Dedifferentiated amniotic fluid mesenchymal stem cell (primary cell): Measurements from ENCODE around the gene SLC7A6.

Experiments
- DNase-seq: peaks from one replicate; pipeline ENCODE4 v3.0.0-alpha.2; 2016; ENCODE audit errors: extremely low spot score

The SLC7A6 gene

GRCh38 chr16:68346892-68347480 lies 82.7 kb downstream of the SLC7A6 start:
- DNase-seq: no peak

DNA sequence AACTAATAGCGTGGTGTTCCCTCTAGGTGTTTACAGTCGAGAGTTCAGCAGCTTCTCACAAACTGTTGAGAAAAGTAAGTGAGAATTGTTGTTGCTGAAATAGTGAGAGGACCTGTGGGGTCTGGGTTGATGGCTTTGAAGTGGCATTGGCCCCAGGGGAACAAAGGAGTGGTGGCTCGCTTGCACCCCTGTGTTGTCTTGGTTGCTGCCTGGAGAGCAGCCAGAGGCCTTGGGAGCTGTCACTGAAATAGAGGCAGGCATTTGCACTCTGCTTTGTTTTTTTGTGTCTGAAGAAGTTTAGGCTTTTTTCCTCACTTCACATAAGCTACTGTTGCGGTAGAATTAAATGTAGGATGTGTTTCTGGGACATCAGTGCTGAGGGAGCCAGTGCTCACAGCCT lies 83.3 kb downstream of the SLC7A6 start:
- no peak for DNase-seq

DNA sequence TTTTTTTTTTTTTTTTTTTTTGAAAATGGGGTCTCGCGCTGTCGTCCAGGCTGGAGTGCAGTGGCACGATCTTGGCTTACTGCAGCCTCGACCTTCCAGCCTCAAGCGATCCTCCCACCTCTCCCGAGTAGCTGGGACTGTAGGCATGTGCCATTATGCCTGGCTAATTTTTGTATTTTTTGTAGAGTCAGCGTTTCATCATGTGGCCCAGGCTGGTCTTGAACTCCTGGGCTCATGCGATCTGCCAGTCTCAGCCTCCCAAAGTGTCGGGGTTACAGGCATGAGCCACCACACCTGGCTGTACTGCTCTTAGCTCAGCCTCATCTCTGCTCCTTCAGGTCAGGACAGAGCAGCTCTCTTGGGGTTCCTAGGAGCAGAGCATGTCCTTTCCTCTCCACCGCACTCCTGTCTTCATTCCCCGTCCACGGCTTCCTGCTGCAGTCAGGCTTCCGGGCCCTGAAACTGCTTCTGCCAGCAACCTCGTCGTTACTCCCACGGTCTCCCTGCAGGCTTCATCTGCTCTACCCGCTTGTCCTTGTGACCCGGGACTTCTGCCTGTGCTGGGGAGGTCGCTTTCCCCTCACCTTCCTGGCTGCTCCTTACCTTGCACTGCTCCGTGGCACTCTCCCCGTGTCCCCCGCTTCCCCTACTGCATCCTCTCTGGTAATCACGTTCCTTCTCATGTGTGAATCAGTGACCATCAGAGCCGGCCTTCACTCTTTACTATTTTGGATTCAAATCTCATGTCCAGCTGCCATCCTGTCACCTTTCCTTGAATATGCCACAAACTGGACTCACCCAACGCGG lies 84.5 kb downstream of the SLC7A6 start:
- no peak for DNase-seq

- no peak for DNase-seq
These were observed 85.6 kb downstream of the SLC7A6 start for GRCh38 chr16:68349838-68350410.

GRCh38 chr16:68350813-68351350 lies 86.6 kb downstream of the SLC7A6 start:
- DNase-seq: no peak
